ENCODE measurements around the gene TPM2.

TPM2 gene

GRCh38 chr9:35703906-35704672 is 14.4 kb upstream of the TPM2 start:
- peaks cover 98% of the 10 kb centered on the region for H3K36me3 ChIP-seq (ENCODE audit: control insufficient read depth, low read depth, low read length)

DNA sequence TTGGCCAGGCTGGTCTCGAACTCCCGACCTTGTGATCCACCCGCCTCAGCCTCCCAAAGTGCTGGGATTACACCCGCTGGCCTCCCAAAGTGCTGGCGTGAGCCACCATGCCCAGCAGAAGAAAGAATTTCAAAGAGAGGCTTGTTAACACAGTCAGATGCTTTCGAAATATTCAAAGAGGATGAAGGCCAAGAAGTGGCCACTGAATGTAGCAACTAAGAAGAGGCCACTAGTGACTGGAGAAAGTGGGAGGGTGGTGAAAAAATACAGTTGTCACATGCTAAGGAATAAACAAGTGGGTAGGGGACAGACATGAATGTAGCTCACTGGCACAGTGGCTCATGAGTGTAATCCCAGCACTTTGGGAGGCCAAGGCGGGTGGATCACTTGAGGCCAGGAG is 13.0 kb upstream of the TPM2 start:
- H3K9me3 ChIP-seq (ENCODE audit: control insufficient read depth, low read depth, low read length): no peaks in the 10 kb centered on the region
- H3K27ac ChIP-seq (ENCODE audit: low read length): no peak overlapping the region
- H3K27me3 ChIP-seq (ENCODE audit: control insufficient read depth, insufficient read depth, low read length): no peaks in the 10 kb centered on the region
- H3K4me3 ChIP-seq (ENCODE audit: low read length): no peak overlapping the region
- no peaks in the 10 kb centered on the region for H3K4me1 ChIP-seq (ENCODE audit: control insufficient read depth, low read depth, low read length)
- H3K9ac ChIP-seq (ENCODE audit: low read length): no peak overlapping the region
- H3K36me3 ChIP-seq (ENCODE audit: control insufficient read depth, low read depth, low read length): peaks cover 98% of the 10 kb centered on the region

More at GRCh38 chr9:35703906-35704672, 14.4 kb upstream of the TPM2 start:
- H3K4me3 ChIP-seq (ENCODE audit: low read length): no peak overlapping the region
- no peak overlapping the region for H3K9ac ChIP-seq (ENCODE audit: low read length)
- no peaks in the 10 kb centered on the region for H3K4me1 ChIP-seq (ENCODE audit: control insufficient read depth, low read depth, low read length)
- no peaks in the 10 kb centered on the region for H3K9me3 ChIP-seq (ENCODE audit: control insufficient read depth, low read depth, low read length)
- H3K27ac ChIP-seq (ENCODE audit: low read length): no peak overlapping the region
- H3K27me3 ChIP-seq (ENCODE audit: control insufficient read depth, insufficient read depth, low read length): no peaks in the 10 kb centered on the region

DNA sequence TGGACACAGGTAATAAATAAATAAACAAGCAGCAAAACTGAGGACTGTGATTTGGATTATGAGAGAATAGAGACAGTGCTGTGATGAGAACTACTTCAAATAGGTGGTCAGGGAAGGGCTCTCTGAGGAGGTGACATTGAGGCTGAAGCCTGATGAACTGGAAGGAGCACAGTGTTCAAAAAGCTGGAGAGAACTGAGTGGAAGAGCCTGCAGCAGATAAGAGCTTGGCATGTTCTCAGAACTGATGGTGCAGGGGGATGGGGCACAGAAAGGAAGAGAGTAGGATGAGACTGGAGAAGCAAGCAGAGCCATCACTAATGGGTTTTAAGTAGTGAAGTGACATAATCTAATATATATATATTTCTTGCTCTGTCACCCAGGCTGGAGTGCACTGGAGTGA is 11.2 kb upstream of the TPM2 start:
- Histone ChIP-seq H3K4me1 (ENCODE audit: control insufficient read depth, low read depth, low read length) (no peaks in the 10 kb centered on the region), H3K4me3 (ENCODE audit: low read length) (no peak overlapping the region), H3K9ac (ENCODE audit: low read length) (no peak overlapping the region), H3K27ac (ENCODE audit: low read length) (no peak overlapping the region), H3K36me3 (ENCODE audit: control insufficient read depth, low read depth, low read length) (peaks cover 90% of the 10 kb centered on the region), H3K27me3 (ENCODE audit: control insufficient read depth, insufficient read depth, low read length) (no peaks in the 10 kb centered on the region), H3K9me3 (ENCODE audit: control insufficient read depth, low read depth, low read length) (no peaks in the 10 kb centered on the region)

GRCh38 chr9:35700031-35700430 is 10.3 kb upstream of the TPM2 start:
- no peak overlapping the region for H3K9ac ChIP-seq (ENCODE audit: low read length)

DNA sequence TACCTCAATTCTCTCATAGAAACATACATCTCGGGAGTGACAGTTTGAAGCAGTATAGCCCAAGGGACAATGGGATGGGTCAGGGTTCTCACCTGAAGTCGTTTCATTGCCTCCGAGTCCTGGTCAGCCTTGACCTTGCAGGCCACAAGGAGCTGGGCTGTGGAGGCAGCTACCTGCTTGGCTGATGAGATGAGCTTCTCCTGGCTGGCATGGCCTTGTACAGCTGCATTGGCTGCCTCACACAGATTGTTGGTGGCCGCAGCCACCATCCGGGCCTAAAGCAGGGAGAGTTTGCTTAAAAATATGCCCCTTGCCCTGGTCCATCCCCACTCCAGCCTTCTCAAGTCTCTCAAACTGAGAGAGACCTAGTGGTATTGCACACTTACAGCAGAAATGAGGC is 8.5 kb upstream of the TPM2 start:
- Histone ChIP-seq H3K4me1 (ENCODE audit: control insufficient read depth, low read depth, low read length) (no peaks in the 10 kb centered on the region), H3K27me3 (ENCODE audit: control insufficient read depth, insufficient read depth, low read length) (no peaks in the 10 kb centered on the region), H3K9me3 (ENCODE audit: control insufficient read depth, low read depth, low read length) (no peaks in the 10 kb centered on the region), H3K27ac (ENCODE audit: low read length) (no peak overlapping the region), H3K36me3 (ENCODE audit: control insufficient read depth, low read depth, low read length) (peaks cover 63% of the 10 kb centered on the region), H3K9ac (ENCODE audit: low read length) (no peak overlapping the region), H3K4me3 (ENCODE audit: low read length) (no peak overlapping the region)

More at GRCh38 chr9:35700031-35700430, 10.3 kb upstream of the TPM2 start:
- Histone ChIP-seq H3K36me3 (ENCODE audit: control insufficient read depth, low read depth, low read length) (peaks cover 81% of the 10 kb centered on the region), H3K4me1 (ENCODE audit: control insufficient read depth, low read depth, low read length) (no peaks in the 10 kb centered on the region), H3K27ac (ENCODE audit: low read length) (no peak overlapping the region), H3K27me3 (ENCODE audit: control insufficient read depth, insufficient read depth, low read length) (no peaks in the 10 kb centered on the region), H3K9me3 (ENCODE audit: control insufficient read depth, low read depth, low read length) (no peaks in the 10 kb centered on the region), H3K4me3 (ENCODE audit: low read length) (no peak overlapping the region)

DNA sequence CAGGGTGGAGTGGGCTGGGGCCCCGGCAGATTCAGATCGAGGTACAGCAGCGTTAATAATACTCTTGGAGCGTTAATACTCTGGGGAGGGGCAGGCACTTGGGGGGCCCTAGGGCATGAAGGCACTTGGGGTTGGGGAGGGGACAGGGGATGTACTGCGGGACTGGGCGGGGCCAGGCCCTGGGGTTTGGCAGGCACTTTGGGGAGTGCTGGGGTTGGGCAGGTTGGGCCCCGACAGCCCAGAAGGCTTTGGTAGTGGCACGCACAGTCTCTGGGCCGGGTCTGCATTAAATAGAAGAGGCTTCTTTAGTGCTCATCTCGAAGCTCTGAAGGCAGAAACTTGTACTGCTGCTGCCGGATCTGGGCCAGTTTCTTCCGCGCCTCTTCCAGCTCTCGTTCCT is 7.8 kb upstream of the TPM2 start:
- Histone ChIP-seq H3K9me3 (ENCODE audit: control insufficient read depth, low read depth, low read length) (no peaks in the 10 kb centered on the region), H3K27ac (ENCODE audit: low read length) (no peak overlapping the region), H3K9ac (ENCODE audit: low read length) (no peak overlapping the region), H3K4me1 (ENCODE audit: control insufficient read depth, low read depth, low read length) (no peaks in the 10 kb centered on the region), H3K36me3 (ENCODE audit: control insufficient read depth, low read depth, low read length) (peaks cover 55% of the 10 kb centered on the region), H3K4me3 (ENCODE audit: low read length) (no peak overlapping the region), H3K27me3 (ENCODE audit: control insufficient read depth, insufficient read depth, low read length) (no peaks in the 10 kb centered on the region)

DNA sequence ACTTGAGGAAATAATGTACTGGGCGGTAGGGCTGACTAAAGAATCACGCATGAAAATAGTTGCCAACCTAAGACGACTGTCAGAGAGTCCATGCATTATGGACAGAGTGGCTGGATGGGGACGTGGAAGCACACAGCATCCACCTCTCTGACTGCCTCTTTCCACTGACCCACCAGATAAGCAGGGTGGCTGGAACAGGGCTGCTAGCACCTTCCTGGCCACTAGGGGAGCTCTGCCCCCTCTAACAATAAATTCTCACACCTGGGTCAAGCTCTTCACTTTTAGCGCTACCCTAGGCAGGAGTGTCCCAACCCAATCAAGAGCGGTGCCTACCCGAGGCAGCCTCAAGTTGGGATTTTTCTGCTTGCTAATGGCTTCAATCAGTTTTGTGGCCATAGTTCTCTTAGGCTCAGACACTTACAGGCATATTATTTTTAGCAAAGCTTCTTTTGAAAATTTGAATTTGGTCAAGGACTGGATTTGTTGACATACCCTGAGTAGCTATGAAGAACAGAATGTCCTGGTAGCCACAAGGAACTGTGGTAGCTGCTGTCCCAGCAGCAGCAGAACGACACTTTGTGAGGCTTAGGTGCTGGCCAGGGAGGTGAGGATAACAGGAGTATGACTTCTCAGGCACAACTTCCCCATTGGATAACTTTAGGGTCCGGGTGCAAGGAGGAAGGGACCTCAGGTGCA is 6.9 kb upstream of the TPM2 start:
- Histone ChIP-seq H3K9me3 (ENCODE audit: control insufficient read depth, low read depth, low read length) (no peaks in the 10 kb centered on the region), H3K9ac (ENCODE audit: low read length) (no peak overlapping the region), H3K4me3 (ENCODE audit: low read length) (no peak overlapping the region), H3K27me3 (ENCODE audit: control insufficient read depth, insufficient read depth, low read length) (no peaks in the 10 kb centered on the region), H3K36me3 (ENCODE audit: control insufficient read depth, low read depth, low read length) (peaks cover 49% of the 10 kb centered on the region), H3K27ac (ENCODE audit: low read length) (no peak overlapping the region), H3K4me1 (ENCODE audit: control insufficient read depth, low read depth, low read length) (no peaks in the 10 kb centered on the region)

GRCh38 chr9:35695943-35696401 is 6.2 kb upstream of the TPM2 start:
- no peaks in the 10 kb centered on the region for H3K9me3 ChIP-seq (ENCODE audit: control insufficient read depth, low read depth, low read length)
- H3K4me1 ChIP-seq (ENCODE audit: control insufficient read depth, low read depth, low read length): no peaks in the 10 kb centered on the region
- no peak overlapping the region for H3K27ac ChIP-seq (ENCODE audit: low read length)
- no peak overlapping the region for H3K9ac ChIP-seq (ENCODE audit: low read length)
- peaks cover 42% of the 10 kb centered on the region for H3K36me3 ChIP-seq (ENCODE audit: control insufficient read depth, low read depth, low read length)
- H3K4me3 ChIP-seq (ENCODE audit: low read length): no peak overlapping the region
- H3K27me3 ChIP-seq (ENCODE audit: control insufficient read depth, insufficient read depth, low read length): no peaks in the 10 kb centered on the region

DNA sequence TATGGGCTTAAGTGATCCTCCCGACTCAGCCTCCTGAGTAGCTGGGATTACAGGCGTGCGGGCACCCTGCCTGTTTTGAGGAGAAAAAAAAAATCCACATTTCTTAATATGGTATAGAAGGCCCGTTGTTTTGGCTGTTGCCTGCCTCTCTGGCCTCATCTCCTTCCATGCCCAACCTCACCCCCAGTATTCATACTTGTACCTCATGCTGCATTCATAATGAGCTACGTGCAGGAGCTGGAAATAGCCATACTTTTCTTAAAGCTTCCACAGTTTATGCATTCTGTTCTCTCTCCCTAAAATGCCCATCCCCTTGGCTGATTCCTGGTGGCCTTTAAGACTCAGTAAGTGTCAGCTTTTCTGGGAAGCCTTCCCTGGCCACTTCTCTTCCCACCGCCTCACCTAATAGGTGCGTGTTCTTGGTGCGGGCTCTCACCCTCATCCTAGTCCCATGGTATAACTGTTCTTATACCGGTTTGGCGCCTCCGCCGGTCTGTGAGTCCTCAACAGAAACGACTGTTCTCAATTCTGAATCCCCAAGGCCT is 2.1 kb upstream of the TPM2 start:
- Histone ChIP-seq H3K27me3 (ENCODE audit: control insufficient read depth, insufficient read depth, low read length) (no peaks in the 10 kb centered on the region), H3K9ac (ENCODE audit: low read length) (no peak overlapping the region), H3K36me3 (ENCODE audit: control insufficient read depth, low read depth, low read length) (peaks cover 8% of the 10 kb centered on the region), H3K27ac (ENCODE audit: low read length) (no peak overlapping the region), H3K4me3 (ENCODE audit: low read length) (peak overlapping the region; percentile 76), H3K4me1 (ENCODE audit: control insufficient read depth, low read depth, low read length) (peaks cover 4% of the 10 kb centered on the region), H3K9me3 (ENCODE audit: control insufficient read depth, low read depth, low read length) (no peaks in the 10 kb centered on the region)

DNA sequence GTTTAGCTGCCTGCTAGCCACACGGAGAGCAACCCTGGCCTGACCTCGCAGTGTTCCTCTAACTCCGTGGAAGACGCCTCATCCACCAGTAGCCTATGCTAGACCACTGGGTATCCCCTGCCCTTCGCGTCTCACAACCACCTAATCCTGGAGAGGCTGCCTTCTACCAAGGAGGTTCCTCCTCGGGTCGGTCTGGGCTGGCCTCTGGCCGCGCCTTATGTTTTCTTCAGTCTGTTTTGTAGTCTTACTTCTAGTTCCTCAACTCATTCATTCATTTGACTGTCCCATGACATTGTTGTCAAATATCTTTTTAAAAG is 1.6 kb upstream of the TPM2 start:
- H3K27ac ChIP-seq (ENCODE audit: low read length): no peak overlapping the region
- no peaks in the 10 kb centered on the region for H3K27me3 ChIP-seq (ENCODE audit: control insufficient read depth, insufficient read depth, low read length)
- H3K9me3 ChIP-seq (ENCODE audit: control insufficient read depth, low read depth, low read length): no peaks in the 10 kb centered on the region
- H3K4me1 ChIP-seq (ENCODE audit: control insufficient read depth, low read depth, low read length): peaks cover 4% of the 10 kb centered on the region
- H3K9ac ChIP-seq (ENCODE audit: low read length): peak overlapping the region; percentile 79
- peaks cover 12% of the 10 kb centered on the region for H3K36me3 ChIP-seq (ENCODE audit: control insufficient read depth, low read depth, low read length)
- H3K4me3 ChIP-seq (ENCODE audit: low read length): peak overlapping the region; percentile 76

DNA sequence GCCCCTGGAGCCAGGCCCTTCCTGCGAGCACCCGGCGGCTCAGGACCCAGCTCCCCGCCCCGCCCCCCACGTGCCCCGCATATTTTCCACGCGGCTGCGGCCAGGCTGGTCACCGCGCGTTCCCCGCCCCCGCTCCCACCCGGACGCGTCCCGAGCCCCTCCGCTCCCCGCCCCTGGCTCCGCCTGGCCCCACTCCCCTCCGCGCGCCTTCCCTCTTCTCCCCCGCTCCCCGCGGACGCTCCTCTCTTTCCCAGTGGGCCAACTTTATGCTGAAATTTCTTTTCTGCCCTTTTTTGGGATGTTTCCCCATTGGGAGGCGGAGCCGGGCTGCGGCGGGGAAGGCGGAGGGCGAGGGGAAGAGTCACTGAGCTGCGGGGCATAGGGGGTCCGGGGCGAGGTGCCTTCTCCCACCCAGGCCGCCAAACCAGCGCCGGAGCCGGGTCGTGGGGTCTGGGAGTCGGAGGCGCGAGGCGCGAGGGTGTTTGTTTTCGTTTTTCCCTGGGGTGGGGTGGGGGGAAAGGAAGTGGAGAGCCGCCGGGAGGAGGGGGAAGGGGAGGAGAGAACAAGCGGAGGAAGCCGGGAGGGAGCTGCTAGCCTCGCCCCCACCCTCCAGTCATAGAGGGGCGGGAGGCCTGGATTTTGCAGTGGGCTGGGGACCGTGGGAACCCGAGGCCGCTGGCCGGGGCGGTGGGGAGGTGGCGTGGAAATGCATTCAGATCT is 1.0 kb upstream of the TPM2 start:
- Histone ChIP-seq H3K27ac (ENCODE audit: low read length) (no peak overlapping the region), H3K9ac (ENCODE audit: low read length) (peak overlapping the region; percentile 79), H3K27me3 (ENCODE audit: control insufficient read depth, insufficient read depth, low read length) (no peaks in the 10 kb centered on the region), H3K36me3 (ENCODE audit: control insufficient read depth, low read depth, low read length) (peaks cover 14% of the 10 kb centered on the region), H3K4me3 (ENCODE audit: low read length) (peak overlapping the region; percentile 76), H3K4me1 (ENCODE audit: control insufficient read depth, low read depth, low read length) (peaks cover 4% of the 10 kb centered on the region), H3K9me3 (ENCODE audit: control insufficient read depth, low read depth, low read length) (no peaks in the 10 kb centered on the region)
